ENCODE measurements around the gene RNF150. TPM values are rescaled to one million over a fixed set of nuclear protein-coding genes. Genes with fewer than 3 reads are reported as not detected.

Gene RNF150
- total RNA-seq, 1 donor from 2014 or later = 19.8 TPM

DNA sequence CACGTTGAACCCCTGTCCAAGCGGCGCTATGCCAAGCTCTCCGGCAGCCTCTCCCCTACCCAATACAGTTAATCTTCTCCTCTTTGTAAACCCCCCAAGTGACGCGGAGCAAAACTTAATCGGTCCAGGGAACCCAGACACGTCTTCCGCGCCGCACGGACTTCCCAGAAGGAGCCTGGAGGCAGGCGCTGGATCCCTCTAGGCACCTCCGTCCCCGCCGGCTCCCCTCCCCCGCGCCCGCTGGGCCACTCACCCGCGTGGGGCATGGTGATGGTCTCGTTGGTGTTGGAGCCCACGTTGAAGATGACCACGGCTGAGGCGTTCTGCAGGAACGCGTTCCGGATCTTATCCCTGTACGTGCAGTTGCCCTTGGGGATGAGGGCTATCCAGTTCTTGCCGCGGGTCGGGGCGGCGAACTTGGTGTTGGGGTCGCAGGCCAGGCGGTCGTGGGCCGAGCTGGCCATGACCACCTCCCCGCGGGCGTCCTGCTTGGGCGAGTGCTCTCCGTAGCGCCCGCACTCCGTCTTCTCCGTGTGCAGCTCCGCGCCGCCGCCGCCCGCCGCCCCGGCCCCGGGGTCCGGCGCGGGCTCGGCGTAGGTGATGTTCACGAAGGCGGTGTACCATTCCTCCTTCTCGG is 1.1 kb downstream of the RNF150 start:
- peak; percentile 50 for DNase-seq (ENCODE audit: low spot score)

DNA sequence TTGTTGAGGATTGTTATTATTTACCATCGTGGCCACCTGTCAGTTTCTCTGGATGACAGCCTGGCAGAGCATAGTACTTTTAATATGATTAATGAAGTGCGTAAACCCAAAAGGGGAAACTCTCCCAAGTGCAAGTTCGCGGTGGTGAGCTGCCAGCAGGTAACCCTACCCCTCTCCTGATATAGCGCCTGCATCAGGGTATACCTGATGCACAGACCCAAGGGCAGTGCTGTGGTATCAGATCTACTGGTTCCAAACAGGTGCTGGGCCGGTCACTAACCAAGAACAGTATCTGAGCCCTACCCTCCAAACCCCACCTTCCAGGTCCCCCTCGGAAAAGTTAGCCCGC is 1.6 kb downstream of the RNF150 start:
- DNase-seq (ENCODE audit: low spot score) = no peak

GRCh38 chr4:141130947-141131605 is 2.2 kb downstream of the RNF150 start:
- no peak for DNase-seq (ENCODE audit: low spot score)

- no peak for DNase-seq (ENCODE audit: low spot score)
Measured at GRCh38 chr4:141127884-141128283, 5.4 kb downstream of the RNF150 start.

DNA sequence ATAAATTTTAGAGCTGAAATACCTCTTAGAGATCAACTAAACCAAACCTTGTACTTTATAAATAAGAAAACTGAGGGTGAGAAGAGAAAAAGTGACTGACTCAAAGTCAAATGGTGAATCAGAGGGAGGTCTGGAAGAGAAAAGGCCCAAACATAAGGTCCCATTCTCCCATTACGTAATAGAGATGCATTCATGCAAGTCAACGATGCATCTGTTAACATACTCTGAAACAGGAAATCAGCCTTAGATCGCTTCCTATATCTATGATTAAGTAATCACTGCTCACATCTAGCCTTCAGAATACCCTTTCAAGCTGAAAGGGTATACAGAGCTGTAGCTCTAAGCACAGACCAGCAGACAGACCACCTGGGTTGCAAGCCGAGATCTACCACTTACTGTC is 6.5 kb downstream of the RNF150 start:
- no peak for DNase-seq (ENCODE audit: low spot score)

DNA sequence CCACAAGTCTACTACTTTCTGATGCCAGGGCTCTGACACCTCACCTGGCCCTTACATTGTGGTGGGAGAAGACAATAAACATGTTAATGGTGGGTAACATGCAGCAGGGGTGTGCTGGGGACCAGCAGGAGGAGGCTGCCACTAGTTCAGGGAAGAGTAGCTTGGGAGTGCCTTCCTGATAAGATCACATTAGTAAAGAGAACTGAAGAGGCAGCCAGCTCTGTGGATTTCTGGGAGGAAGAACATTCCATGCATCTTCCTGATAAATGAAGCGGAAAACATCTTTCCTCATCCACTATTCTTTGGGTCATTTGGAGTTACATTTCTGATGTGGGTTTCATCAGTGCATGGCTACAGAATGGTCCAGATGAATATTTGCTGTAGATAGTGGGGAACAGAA is 9.0 kb downstream of the RNF150 start:
- DNase-seq (ENCODE audit: low spot score) = no peak

- no peak for DNase-seq (ENCODE audit: low spot score)
Measured at GRCh38 chr4:141121768-141122454, 11.4 kb downstream of the RNF150 start.

DNA sequence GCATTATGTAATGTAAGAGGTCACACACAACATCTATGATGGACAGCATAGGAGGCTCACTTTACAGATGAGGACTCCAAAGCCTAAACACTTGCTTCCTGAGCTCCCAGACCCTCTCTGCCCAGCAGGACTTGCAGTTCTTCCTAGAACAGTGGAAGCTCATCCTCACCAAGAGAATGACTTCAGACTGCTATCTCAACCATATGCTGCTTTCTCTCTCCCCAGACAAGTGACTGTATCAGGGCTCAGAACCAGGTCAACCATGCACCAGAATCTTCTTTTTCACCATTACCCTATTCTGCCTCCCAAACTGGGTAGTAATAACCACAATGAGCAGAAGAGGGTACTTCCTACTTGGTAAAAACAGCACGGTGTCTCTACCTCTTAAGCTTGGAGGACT is 12.2 kb downstream of the RNF150 start:
- DNase-seq (ENCODE audit: low spot score) = no peak

- no peak for DNase-seq (ENCODE audit: low spot score)
Measured at GRCh38 chr4:141120036-141120593, 13.2 kb downstream of the RNF150 start.

GRCh38 chr4:141119071-141119470 is 14.2 kb downstream of the RNF150 start:
- DNase-seq (ENCODE audit: low spot score) = no peak

DNA sequence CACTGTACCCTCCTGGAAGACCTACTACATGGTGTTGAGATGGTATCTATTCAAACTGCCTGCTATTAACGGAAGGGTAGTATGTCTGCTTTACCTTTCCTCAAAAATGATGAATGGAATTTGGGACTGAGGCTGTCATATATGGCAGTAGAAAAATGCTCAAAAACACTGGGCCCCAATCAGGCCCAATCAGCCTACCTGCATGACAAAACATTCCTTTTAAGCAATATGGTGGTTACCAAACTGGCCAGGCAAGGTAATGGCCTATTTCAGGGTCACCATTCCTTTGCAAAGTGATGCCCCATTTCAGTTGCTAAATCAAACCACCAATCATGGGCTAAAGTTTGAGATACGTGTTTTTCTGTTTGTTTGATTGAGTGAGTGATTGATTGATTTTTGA is 14.9 kb downstream of the RNF150 start:
- DNase-seq (ENCODE audit: low spot score) = no peak

- no peak for DNase-seq (ENCODE audit: low spot score)
Measured at GRCh38 chr4:141117935-141118334, 15.3 kb downstream of the RNF150 start.

- DNase-seq (ENCODE audit: low spot score) = no peak
Measured at GRCh38 chr4:141109983-141110382, 23.3 kb downstream of the RNF150 start.

GRCh38 chr4:141107927-141108326 is 25.3 kb downstream of the RNF150 start:
- no peak for DNase-seq (ENCODE audit: low spot score)

DNA sequence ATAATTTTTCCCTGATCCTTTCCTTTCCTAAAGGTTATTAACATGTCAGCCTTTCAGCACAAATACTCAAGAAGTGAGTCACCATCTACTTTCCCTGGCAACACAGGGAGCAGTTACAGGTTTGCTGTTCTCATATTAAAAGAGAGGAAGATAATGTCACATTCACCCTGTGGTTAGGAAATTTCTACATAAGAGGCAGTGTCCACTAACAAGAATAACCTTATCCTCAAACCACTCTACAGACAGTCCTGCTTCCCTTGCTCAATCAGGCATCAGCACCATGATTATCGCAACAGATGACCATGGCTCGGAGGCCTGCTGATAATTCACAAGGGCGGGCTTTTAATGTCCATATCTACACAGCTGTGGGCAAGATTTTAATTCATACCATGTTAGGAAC is 30.9 kb downstream of the RNF150 start:
- no peak for DNase-seq (ENCODE audit: low spot score)

- DNase-seq (ENCODE audit: low spot score) = no peak
Measured at GRCh38 chr4:141101511-141101910, 31.8 kb downstream of the RNF150 start.

DNA sequence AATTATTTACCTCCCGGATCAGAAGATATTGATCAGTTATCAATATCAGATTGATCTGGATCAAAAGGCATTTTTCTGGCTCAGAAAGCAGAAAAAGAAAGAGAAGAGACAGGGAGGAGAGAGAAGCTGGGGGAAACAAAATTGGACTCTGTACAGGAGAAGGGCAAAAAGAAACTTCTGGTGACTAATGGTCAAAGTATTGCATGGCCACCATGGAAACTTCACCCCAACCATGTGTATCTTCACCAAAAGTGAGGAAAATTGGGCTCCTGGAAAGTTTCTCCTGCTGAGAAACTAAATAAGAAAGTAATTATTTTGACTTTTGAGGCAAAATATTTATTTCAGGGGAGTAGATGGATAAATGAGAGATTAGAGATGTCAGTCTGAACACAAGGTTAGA is 33.9 kb downstream of the RNF150 start:
- DNase-seq (ENCODE audit: low spot score) = no peak

DNA sequence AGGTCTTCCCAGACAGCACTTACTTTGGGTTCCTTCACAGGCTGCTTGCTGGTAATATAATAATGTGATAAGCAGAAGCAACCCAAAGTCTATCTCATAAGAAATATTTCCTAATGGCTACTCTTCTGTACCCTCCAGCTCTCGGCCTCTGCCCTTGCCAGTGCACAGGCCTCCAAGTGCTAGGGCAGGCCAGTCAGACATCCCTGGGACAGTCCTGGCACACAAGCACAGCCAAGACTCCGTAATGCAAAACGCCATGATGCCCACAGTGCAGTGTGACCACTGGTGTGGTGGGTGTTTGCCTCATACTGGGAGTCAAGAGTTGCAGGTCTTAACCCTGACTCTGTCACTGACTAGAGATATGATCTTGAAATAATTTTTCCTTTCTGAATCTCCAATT is 35.1 kb downstream of the RNF150 start:
- no peak for DNase-seq (ENCODE audit: low spot score)

DNA sequence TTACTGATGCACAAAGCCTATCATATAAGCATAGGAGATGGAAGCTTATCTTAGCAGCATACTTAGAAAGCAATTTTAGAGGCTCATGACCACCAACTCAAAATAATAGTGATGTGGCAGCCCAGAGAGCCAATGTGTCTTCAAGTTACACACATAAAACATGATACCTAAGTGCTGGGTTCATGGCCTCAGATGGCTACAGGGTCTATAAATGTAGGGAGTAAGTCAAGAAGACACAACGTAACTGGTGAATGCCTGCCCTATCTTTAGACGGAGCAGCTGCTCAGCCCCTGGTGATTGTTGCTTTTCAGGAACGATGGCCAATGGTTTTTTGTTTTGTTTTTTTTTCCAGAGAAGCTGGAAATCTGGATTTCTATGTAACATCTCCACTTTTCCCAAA is 42.8 kb downstream of the RNF150 start:
- no peak for DNase-seq (ENCODE audit: low spot score)

GRCh38 chr4:141081921-141082395 is 51.3 kb downstream of the RNF150 start:
- DNase-seq (ENCODE audit: low spot score) = no peak

- DNase-seq (ENCODE audit: low spot score) = no peak
Measured at GRCh38 chr4:141080668-141081067, 52.6 kb downstream of the RNF150 start.

DNA sequence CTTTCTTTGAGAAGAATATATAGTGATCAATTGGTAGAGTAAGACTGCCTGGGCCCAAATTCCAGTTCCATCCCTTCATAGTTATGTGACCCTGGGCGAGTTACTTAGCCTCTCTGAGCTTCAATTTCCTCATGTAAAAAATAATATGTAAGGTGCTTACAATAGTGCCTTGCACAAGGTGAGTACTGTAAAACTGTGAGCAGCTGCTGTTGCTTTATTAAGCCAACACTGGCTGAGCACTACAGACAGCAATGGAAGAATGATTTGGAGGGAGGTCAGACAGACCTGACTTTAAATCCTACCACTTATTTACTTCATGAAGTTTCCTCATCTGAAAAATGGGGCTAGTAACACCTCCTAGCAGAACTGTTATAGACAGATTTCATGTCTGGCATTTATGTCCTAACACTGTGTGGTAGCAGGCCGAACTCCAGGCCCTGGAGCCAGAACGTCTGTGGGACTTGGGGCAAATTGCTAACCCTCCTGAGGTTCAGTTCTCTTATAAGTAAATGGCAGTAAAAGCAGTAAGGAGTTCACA is 53.8 kb downstream of the RNF150 start:
- no peak for DNase-seq (ENCODE audit: low spot score)

DNA sequence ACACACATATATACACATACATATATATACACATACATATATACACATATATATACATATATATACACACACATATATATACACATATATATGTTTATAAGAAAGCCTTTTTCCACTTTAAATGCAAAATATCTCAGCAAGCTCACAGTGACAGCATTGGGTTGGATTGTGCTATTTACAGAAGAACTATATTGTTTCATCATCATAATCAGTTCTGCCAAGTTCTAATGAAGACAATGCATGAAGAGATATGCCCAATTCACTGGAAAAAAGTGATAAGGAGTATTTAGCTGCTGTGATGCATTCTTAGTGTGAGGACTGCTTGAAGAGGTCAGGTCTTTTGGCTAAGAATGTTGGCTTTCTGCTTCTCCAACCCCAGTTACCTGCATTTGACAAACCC is 54.4 kb downstream of the RNF150 start:
- DNase-seq (ENCODE audit: low spot score) = no peak

Measured in ureter (tissue), 1 donor.